Right lobe of liver (tissue), 4 donors: ENCODE results near the gene HSPA4.

ENCODE experiments used
- POLR2A ChIP-seq: fragments of 450-650 bp; IDR thresholded peaks from one replicate; pipeline ENCODE4 v1.6.1; 2017; ENCODE audit warnings: antibody characterized with exemption, mild to moderate bottlenecking
- TF ChIP-seq, protein P1 (sequence below), 4 donors: fragments of 200-600 bp in 3 of 4; fragments of 450-650 bp in 1 of 4; IDR thresholded peaks; one replicate each; pipeline versions ENCODE4 v1.5.1 to v1.8.0; 2016 to 2022; ENCODE audit warnings: antibody characterized with exemption in 4 of 4, mild to moderate bottlenecking in 2 of 4
- donor health status: DM: no; HTN: no; CAD: no.
- donor health status: DM: no; HTN: no; CAD: no.
- donor health status: DM: no; HTN: yes; CAD: no.

DNA sequence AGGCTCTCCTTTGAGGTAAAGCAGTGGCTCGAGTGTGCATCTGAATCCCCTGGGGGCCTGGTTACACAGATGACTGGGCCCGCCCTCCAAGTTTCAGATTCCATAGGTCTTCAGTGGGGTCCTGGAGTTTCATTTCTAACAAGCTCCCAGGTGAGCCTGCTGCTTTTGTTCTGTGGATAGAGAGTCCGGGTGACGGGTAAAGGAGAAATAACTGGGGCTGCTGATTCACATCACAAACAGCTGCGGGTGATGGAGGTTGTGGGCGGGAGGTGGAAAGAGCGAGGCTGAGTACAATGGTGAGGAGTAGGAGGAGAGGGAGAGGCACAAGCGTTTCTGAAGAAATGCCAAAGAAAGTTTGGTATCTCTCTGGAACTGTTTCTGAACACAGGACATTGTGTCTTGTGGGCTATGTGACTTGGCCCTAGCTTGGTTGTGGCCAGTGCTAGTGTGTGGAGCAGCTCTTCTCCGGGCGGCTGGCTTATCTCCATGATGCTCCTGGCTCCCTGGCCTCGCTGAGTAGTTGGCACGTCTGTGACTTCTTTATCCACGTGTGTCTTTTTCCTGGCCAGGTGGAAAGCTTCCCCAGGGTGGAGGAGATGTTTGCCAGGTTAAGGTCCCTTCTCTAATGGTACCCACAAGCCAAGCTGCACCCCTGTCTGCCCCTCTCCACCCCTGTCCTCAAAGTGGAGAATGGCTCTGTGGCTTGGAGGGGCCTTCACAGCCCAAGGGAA is 61.7 kb downstream of the HSPA4 start:
- TF ChIP-seq, protein P1, sequence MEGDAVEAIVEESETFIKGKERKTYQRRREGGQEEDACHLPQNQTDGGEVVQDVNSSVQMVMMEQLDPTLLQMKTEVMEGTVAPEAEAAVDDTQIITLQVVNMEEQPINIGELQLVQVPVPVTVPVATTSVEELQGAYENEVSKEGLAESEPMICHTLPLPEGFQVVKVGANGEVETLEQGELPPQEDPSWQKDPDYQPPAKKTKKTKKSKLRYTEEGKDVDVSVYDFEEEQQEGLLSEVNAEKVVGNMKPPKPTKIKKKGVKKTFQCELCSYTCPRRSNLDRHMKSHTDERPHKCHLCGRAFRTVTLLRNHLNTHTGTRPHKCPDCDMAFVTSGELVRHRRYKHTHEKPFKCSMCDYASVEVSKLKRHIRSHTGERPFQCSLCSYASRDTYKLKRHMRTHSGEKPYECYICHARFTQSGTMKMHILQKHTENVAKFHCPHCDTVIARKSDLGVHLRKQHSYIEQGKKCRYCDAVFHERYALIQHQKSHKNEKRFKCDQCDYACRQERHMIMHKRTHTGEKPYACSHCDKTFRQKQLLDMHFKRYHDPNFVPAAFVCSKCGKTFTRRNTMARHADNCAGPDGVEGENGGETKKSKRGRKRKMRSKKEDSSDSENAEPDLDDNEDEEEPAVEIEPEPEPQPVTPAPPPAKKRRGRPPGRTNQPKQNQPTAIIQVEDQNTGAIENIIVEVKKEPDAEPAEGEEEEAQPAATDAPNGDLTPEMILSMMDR (IDR thresholded peaks at IDR 0.05): no peak
- no peak for TF ChIP-seq POLR2A
